GM21367 (cell line): Measurements from ENCODE around the gene CISD2.
"Not testable (repeated sequence)": the region's sequence is repeated elsewhere in the genome, so short reads cannot be mapped to it uniquely, and the experiment has no call there.

Experiments used
- ATAC-seq: cut with Tn5 transposase; IDR thresholded peaks from one replicate; pipeline ENCODE4 v1.9.1; 2021; ENCODE audit not compliant: unreplicated experiment

The CISD2 gene

GRCh38 chr4:102868781-102869568 is at the start of gene CISD2:
Gene CISD2, plus strand, starts transcription at chr4:102868992. Its CDS starts 93 bp downstream, at chr4:102869085.
- peak; percentile 82 for ATAC-seq

- not testable (repeated sequence) for ATAC-seq
These were observed 49.7 kb upstream of the CISD2 start for GRCh38 chr4:102819100-102819499.

GRCh38 chr4:102819588-102820365 is 49.0 kb upstream of the CISD2 start:
- no peak for ATAC-seq

GRCh38 chr4:102823464-102823863 is 45.3 kb upstream of the CISD2 start:
- no peak for ATAC-seq

- no peak for ATAC-seq
These were observed 44.9 kb upstream of the CISD2 start for GRCh38 chr4:102823897-102824296.

- ATAC-seq, result no peak
These were observed 44.4 kb upstream of the CISD2 start for GRCh38 chr4:102824398-102824797.

GRCh38 chr4:102825261-102826091 is 43.3 kb upstream of the CISD2 start:
- ATAC-seq, result no peak

GRCh38 chr4:102826105-102826889 is 42.5 kb upstream of the CISD2 start:
- ATAC-seq, result no peak

- ATAC-seq, result peak; percentile 22
These were observed 41.7 kb upstream of the CISD2 start, which contains the start of gene UBE2D3 for GRCh38 chr4:102826890-102827673. Gene UBE2D3, minus strand, starts transcription at chr4:102827551. Its CDS starts 1,043 bp downstream, at chr4:102826508.

GRCh38 chr4:102827674-102828496 is 40.9 kb upstream of the CISD2 start:
- ATAC-seq, result peak; percentile 82

GRCh38 chr4:102828497-102828808 is 40.3 kb upstream of the CISD2 start:
- ATAC-seq, result no peak

- ATAC-seq, result no peak
These were observed 39.0 kb upstream of the CISD2 start for GRCh38 chr4:102829803-102830202.

- no peak for ATAC-seq
These were observed 36.7 kb upstream of the CISD2 start for GRCh38 chr4:102832105-102832504.

- ATAC-seq, result no peak
These were observed 36.1 kb upstream of the CISD2 start for GRCh38 chr4:102832667-102833066.

GRCh38 chr4:102836596-102836995 is 32.2 kb upstream of the CISD2 start:
- ATAC-seq, result no peak

GRCh38 chr4:102842367-102842766 is 26.4 kb upstream of the CISD2 start:
- no peak for ATAC-seq

GRCh38 chr4:102843273-102843672 is 25.5 kb upstream of the CISD2 start:
- no peak for ATAC-seq

- no peak for ATAC-seq
These were observed 24.9 kb upstream of the CISD2 start for GRCh38 chr4:102843938-102844337.

- ATAC-seq, result no peak
These were observed 21.1 kb upstream of the CISD2 start for GRCh38 chr4:102847687-102848086.
